ENCODE measurements around the gene MSI2.
A peak's percentile ranks its signal among the peaks of the same experiment; 100 is the strongest.

The MSI2 gene

DNA sequence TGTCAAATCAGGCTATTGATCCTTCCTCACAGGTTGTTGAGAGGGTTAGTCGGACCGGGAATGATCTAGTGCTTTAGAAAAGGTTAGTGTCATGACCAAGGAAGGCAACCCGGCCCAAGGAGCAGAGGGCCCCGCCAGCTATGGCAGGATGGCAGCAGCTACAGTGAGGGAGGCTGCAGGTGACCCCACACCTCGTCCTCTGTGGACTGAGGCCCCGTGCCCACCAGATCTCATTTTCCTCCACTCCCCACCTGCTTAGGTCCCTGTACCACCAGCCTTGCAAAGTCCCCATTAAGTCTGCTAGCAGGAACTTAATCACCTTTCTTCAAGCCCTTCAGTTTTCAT lies 381.3 kb downstream of the MSI2 start:
- no peak for DNase-seq (ENCODE audit: low spot score)

DNA sequence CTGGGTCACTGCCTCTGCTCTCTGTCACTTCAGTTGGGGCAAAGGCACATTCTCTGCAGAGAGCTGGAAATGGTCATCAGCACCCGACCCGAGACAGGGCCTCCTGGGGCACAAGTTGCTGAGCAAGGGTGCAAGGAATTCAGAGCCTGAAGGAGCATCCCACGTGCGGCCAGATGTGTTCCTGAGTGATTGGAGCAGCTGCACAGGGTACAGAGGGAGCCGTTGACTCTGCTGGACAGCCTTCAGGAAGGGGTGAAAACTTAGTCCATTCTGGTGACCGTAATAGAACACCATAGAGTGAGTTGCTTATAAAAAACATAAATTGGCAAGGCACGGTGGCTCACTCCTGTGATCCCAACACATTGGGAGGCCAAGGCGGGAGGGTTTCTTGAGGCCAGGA lies 382.0 kb downstream of the MSI2 start:
- DNase-seq (ENCODE audit: low spot score) = no peak

DNA sequence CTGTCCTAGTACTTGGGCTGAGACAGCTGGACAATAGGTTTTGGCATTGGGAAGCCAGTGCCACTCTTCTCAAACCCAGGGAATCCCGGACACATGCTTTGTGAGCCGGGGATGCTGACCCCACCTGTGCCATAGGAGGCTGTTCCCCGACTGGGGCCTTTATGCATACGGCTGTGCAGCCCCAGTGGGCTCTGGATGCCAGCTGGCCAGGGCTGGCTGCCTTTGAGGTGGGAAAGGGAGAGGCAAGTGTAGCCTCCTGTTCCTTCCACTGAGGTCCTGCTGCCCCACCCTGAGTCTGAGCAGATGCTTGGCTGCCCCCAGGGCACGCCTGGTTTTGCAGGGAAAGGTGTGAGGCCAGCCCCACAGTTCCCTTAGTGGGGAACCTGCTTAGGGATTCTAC lies 383.1 kb downstream of the MSI2 start:
- DNase-seq (ENCODE audit: low spot score) = no peak

DNA sequence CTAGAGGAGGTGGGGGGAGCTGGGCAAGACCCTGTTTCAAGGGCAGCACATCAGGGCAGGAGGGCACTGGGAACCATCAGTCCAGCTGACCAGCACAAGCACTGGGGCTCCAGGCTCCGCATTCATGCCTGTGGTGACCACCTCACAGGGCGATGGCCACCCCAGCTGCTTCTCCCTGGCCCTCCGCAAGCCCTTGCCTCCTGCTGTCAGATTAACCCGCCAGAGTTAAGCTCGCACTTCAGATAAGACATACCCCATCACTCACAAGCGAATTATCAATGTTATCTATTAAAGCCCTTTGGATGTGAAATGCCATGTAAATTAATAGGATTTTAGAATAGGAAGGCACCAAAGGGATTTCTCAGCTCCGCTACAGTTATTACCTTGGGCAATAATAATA lies 383.8 kb downstream of the MSI2 start:
- DNase-seq (ENCODE audit: low spot score) = no peak

DNA sequence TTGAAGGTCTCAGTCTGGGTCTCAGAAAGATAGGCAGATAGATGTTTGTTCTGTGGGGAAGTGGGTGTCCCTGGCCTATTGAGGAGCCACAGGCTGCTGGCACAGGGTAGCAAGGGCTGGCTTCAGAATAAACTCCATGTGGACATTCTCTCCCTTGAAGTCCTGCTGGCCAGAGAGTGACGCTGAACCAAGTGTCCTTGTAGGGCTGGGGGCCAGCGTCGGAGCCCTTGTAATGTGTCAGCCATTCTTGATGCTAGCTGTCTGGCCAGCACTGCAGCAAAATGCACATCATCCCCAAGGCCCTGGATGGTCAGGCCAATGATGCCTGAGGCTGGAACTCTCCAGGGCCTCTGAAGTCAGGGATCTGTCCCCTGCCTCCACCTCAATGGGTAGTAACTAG lies 385.4 kb downstream of the MSI2 start:
- DNase-seq (ENCODE audit: low spot score) = no peak

DNA sequence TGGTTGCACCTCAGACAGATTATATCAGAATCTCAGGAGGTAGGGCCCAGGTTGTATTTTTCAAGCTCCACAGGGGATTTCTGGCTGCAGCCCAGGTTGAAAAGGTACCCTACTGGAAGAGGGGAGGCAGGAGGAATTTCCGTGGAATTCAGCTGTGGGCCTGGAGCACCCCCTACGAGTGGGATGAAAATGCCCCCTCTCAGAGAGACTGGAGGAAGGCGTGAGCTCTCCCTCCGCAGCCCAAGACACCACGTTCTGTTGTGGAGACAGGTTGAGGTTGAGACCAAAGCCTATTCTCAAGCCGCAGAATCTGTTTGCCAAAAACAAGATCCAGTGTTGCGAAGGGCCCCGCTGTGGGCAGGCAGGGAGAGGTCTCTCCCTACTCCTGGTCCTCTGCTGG lies 386.7 kb downstream of the MSI2 start:
- no peak for DNase-seq (ENCODE audit: low spot score)

DNA sequence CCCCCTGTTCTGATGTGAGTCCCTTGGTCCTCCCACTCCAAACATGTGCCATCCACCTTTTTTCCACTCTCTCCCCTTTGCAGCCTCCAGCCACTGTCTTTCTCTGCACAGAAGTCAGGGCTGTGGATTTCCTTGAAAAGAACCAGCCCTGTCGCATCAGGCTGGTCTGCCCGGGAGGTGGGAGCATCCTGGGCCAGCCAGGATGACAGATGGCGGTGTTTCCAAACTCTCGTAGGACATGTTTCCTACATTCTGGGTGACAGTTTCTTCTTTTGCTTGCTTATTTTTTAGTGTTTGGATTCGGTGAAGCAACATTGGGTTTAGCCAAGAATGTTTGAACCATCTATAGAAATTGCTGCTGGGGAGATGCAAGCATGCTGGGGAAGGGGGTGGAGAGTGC lies 388.0 kb downstream of the MSI2 start:
- DNase-seq (ENCODE audit: low spot score) = no peak

DNA sequence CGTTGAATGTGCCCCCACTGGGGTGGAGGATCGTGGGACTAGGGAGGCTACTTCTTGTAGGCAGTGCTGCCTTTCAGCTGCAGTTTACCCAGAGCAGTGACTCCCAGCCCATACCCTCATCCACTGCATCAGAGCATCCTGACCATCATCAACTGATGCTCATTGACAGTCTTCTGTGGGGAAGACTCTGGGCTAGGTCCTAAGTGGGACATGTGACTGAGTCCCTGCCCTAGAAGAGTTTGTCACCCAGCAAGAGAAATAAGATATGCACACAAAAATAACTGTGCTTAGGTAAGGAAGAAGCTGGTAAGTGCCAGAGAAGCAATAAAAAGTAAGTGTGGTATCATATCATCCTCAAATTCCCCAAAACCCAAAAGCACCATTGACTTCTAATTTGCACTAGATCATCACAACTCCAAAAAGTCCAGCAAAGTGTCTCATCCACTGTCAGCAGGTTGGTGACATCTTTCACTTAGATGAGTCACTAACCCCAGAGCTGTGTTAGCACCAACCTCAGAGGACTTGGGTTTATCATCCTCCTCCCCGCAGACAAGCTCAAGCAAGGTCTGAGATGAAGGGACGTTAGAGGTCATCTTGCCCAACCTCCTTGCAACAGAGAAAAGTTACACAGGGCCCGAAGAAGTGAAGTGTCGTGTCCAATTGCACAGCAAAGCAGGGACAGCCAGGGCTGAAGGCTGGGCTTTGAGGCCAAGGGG lies 389.8 kb downstream of the MSI2 start:
- DNase-seq (ENCODE audit: low spot score) = no peak

DNA sequence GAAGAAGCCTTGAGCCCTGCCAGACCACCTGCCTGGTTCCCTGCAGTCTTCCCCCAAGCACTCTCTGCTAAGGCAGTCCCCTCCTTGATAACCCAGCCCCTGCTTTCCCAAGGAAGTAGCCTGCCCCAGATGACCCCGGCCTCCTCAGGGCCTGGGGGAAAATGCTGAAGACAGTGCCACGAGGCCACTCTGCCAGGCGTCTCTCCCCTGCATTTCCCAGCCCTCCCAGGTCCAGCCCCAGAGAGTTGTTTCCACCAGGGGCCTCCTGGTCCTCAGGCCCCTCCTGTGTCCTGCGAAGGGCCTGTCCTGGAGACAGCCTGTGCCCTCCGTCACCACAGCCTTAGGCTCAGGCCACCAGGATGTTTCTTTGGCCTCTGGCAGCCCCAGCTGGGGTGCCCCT lies 392.4 kb downstream of the MSI2 start:
- no peak for DNase-seq (ENCODE audit: low spot score)

DNA sequence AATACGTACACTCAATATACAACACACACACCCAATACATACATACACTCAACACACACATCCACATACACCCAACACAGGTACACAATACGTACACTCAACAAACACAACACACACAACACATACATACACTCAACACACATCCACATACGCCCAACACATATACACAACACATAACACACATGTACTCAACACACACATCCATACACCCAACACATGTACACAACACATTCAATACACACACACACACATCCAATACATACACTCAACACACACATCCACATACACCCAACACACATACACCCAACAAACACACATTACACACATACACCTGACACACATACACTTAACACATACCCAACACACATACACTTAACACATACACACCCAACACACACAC lies 392.9 kb downstream of the MSI2 start:
- no peak for DNase-seq (ENCODE audit: low spot score)

DNA sequence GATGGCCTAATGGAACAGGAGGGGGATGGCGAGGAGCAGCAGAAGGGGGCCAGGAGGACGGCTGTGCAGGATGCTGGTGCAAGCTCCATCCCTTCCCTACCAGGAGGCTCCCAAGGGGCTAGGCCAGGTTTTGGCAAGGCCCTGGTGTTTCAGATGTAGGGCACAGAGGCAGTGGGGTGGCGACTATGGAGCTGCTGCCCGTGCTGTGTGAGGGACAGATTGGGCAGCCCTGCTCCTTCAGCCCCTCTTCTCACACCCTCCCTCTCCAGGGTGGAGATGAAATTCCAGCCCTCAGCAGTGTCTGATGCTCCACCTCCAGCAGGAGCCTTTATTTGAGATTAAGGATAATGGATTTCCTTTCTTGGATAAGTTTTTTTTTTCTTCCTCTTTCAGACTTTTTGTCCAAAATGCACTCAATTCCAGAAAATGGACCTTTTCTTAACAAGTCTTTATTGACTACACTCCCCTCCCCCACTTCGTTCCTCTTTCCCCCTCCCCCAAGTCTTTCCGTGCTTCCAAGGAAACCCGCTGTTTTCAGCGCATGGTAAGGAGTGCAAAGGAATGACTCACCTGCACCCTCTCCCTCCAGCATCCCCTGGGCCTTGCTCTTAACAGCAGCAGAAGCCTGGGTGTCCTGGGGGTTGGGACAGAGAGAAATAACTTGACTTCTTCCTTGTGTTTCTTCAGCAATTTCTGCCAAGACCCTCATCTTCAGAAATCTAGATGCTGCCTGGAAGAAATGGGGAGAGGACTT lies 393.6 kb downstream of the MSI2 start:
- DNase-seq (ENCODE audit: low spot score) = no peak

DNA sequence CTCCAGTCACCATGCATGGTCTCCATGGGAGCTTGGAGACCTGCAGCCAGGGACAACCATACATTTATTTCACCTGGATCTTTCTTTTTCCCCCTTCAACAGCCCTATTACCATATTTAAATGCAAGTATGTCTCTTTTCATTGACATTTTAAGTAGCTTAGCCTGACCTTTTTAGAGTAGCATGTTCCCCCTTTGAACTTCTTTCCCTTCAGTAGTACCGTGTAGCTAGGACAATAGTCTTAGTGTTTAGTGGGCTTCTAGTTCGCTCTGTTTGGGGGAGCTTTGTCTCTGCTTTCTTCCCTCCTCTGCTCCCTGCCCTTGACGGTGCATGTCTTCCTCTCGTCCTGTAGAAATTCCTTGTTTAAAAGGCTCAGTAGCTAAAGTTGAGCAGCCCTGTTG lies 394.2 kb downstream of the MSI2 start:
- no peak for DNase-seq (ENCODE audit: low spot score)

DNA sequence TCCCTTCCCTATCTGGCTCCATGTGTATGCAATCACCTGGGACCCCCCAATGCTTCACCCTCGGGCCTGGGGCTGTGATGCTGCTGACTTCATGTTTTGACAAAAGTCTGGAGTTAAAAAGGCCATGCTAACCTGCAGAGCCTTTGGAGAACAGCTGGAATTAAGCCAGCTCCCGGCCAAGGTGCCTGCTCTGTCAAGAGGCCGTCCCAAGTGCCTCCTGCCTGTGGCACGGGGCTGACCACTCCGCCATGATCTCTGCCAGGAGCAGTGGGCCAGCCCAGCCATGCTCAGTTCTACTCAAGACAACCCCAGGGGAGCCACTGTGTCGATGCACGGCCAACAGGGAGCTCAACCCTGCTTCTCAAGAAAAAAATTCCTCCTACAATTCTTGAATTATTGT lies 395.1 kb downstream of the MSI2 start:
- DNase-seq (ENCODE audit: low spot score) = no peak

DNA sequence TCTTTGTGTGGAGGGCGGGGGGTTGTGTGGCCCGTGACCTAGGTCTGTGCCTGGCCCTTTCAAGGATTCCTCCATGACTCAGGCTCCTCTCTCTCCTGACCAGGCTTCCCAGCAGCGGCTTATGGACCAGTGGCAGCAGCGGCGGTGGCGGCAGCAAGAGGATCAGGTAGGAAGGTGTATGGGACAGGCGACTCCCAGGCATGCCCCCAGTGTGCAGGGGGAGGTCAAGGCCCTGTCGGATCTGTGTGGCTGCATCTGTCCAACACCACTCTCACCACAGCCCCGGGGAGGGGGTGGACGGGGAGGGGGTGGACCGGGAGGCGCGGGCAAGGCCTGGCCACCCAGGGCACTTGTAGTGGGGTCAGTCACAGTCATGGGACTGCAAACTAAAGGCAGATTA lies 395.7 kb downstream of the MSI2 start:
- no peak for DNase-seq (ENCODE audit: low spot score)

DNA sequence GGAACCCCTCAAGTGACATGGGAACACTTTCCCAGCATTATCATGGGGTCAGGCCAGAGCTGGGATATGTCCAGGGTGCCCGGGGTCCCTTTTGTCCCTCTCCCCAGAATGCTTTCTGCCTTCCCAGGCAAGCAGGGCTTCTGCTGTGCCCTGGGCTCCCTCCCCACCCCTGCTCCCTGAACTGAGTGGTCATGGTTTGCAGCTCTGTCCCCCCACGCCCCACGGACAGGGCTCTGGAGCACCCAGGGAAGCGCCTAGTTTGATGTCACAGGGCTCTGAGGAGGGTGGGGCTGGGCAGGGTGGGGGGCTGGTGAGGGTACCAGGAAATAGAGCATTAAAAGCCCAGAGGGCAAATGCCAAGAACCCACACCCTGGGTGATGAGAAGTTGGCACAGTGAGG lies 396.5 kb downstream of the MSI2 start:
- DNase-seq (ENCODE audit: low spot score) = no peak

DNA sequence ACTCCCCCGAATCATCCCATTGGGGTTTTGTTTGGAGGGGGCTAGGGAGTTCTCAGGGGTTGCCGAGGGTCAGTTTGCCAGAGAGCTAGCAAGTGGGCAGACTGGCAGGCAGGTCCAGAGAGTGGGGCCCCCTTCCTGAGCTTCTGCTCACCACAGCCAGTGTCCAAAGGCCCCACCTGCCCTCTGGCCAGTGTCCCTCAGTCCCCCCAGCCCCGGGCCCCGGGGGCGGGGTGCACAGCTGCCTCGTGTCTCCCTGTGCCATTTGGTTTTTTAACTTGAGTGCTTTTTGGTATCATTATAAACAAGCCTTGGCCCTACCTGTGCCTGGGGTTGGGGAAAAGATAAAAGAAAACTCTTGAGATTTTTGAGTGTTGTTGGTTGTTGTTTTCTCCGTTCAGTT lies 397.0 kb downstream of the MSI2 start:
- DNase-seq (ENCODE audit: low spot score) = no peak

DNA sequence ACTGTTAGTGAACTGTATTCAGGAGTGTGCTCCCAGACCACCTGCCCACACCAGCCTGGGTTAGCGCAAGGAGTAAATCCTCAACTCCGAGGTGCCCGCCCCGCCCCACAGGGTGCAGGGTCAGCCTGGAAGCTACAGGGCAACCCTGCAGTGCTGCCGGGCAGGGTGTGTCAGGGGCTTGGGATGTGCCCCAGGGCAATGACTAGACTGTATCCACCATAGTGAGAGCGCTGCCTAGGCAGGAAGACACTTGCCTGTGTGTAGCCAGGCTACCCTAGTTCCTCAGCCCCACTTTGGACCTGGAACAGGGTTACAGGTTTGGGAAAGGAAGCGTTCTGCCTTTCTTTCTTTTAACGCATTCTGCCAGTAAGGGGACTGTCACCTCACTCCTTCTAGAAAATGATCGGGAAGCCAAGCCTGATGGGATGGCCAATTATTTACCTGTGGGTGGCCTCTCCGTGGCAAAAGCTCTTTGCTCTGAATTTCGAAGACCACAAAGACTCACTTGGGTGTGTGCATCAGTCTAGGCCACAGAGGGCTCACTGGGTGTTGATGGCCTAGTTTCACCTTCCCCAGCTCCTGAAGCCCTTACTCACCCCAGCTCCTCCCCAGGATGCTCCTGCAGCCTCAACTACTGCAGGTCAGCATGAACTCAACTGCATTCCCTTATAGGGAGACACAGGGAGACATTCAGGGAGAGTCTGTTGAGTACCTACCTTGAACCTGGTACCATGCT lies 397.9 kb downstream of the MSI2 start:
- no peak for DNase-seq (ENCODE audit: low spot score)

DNA sequence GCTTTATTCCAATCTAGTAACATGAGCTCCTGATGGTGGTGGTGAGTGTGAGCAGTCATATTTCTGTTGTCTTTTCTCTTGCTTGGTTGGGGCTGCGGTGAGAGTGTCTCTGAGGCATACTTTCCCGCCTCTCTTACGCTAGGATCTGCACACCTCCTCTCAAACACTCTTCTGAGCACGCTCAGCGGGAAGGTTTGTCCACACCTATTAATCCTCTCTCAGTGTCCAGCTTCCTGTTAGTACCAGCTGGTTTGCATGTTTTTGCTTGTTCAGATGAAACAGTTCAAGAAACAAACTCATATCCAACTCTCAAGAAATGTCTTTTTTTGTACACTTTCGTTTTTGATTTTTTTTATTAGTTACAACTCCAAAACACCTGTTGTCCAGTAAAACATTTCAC lies 399.2 kb downstream of the MSI2 start:
- no peak for DNase-seq (ENCODE audit: low spot score)

DNA sequence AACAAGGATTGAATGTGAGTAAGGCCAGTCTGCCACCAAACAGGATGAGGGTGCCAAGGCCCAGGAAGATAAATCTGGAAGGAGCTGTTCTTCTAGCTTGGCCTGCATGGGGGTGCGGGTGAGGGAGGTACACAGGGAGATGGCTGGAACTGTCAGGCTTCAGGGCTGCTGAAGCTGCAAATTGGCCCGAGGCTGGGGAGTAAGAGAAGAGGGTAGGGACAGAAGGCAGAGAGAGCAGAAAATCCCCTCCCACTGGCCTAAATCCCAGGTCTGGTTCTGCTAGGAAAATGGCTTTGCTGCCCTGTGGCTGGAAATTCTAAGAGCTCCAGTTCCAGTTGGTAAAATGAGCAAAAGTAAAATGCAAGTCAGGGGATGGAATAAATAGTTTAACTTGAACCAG lies 400.9 kb downstream of the MSI2 start:
- DNase-seq (ENCODE audit: low spot score) = peak; percentile 30

DNA sequence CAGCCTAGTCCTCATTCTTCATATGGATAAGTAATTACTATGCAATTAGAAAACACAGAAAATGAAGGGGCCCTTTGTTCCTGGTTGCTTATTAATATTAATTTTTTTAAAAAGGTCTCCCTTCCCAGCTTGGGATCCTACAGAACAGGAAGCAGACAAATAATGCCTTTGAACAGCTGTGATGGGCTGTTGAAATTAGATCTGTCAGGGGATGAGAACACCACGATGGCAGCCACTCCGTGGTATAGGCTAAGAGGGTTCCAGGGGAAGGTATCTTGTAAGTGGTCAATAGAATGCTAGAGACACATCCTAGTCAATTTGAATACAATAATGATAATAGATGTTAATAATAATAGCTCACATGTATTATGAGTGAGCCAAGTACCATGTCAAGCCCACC lies 405.7 kb downstream of the MSI2 start:
- DNase-seq (ENCODE audit: low spot score) = no peak

DNA sequence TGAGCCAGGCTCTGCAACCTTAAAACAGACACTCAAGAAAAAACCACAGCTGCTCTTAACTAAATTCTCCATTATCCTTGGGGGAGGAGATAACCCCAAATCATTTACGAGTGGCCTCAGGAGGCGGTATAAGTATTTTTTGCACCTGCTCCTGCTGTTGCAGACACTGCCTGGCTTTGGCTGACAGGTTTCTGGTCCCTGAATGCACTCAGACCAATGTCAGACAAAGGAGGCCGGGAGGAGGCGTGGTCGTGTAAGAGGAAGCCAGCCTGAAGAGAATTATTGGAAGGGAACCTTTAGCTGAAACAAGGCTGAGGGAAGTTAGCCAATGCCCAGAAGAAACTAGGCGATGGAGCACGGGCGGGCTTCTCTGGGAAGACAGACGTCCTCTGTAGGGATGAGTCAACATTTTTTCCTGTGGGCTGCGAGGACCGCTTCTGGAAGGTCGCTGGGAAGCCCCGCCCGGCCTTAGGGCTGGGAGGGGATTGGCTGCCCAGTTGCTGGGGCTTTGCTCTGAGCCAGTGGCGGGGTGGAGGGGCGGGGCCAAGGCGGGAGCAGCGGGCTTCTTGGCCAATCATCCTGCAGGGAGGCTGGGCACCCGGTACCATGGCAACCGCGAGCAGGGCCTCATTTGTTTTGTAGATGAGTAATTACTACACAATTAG lies 406.5 kb downstream of the MSI2 start:
- peak; percentile 98 for DNase-seq (ENCODE audit: low spot score)

DNA sequence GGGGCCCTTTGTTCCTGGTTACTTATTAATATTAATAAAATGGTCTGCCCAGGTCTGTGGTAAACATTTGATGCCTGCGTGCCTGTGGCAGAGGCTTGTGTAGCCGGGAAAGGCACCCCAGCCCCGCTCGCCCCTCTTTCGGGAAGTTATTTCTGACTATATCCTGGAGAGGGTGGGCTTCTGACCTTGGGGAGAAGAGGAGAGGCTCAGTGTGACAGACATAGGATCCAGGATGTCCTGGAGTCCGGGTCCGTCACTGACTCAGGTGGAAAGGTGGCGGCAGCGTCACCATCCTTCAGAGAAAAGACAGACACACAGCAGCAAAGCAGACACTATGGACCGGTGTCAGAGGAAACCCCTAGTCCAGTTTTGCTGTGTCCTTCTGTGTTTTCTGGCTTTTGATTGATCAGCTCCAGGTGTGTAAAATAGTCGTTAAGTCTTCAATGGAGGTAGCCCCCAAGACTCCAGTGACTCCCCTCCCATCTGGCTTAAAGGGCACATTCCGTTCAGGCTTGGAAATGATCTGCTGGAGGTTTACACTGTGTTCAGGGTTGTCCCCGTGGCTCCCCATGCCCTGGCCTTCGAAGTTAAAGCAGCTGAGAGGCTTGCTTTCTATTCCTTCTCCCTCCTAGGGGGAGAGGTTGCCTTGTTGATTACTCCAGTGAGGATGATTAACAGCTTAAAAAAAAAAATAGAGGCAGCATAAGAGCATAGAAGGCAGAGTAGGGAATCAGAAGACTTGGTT lies 407.2 kb downstream of the MSI2 start:
- peak; percentile 42 for DNase-seq (ENCODE audit: low spot score)
